GM21447 (cell line): ENCODE measurements around the gene LRRK2.
"Not testable (repeated sequence)": the region's sequence is repeated elsewhere in the genome, so short reads cannot be mapped to it uniquely, and the experiment has no call there.

Experiments
- ATAC-seq: cut with Tn5 transposase; IDR thresholded peaks from one replicate; pipeline ENCODE4 v1.9.1; 2021; ENCODE audit not compliant: unreplicated experiment

Gene LRRK2

GRCh38 chr12:40312982-40313576 is 88.3 kb downstream of the LRRK2 start:
- ATAC-seq: no peak

DNA sequence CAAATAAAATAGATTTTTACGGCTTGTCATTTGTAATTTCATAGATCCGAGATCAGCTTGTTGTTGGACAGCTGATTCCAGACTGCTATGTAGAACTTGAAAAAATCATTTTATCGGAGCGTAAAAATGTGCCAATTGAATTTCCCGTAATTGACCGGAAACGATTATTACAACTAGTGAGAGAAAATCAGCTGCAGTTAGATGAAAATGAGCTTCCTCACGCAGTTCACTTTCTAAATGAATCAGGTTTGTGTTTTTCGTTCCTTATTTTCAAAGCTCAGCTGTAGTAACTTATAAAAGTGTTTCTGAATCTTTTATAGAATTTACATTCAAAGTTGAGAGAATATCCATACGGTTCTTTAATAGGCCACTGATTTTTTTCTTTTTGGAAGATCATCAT is 89.1 kb downstream of the LRRK2 start:
- ATAC-seq: peak; percentile 85

DNA sequence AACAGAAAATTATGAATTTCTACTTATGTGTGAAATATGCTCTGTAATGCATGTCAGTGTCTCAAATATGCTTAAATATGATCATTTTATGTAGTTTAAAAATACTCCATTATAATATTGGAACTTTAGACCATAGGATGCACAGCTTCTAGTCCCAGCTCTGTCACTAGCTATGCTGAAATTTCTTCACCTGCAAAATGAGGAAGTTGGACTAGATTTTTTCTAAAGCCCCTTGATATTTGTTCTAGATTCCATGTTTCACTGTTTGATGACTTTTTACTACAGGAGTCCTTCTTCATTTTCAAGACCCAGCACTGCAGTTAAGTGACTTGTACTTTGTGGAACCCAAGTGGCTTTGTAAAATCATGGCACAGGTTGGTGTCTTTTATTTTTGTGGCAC is 90.1 kb downstream of the LRRK2 start:
- no peak for ATAC-seq

- no peak for ATAC-seq
These were observed 90.6 kb downstream of the LRRK2 start for GRCh38 chr12:40315375-40315774.

- no peak for ATAC-seq
These were observed 99.5 kb downstream of the LRRK2 start for GRCh38 chr12:40324261-40324660.

DNA sequence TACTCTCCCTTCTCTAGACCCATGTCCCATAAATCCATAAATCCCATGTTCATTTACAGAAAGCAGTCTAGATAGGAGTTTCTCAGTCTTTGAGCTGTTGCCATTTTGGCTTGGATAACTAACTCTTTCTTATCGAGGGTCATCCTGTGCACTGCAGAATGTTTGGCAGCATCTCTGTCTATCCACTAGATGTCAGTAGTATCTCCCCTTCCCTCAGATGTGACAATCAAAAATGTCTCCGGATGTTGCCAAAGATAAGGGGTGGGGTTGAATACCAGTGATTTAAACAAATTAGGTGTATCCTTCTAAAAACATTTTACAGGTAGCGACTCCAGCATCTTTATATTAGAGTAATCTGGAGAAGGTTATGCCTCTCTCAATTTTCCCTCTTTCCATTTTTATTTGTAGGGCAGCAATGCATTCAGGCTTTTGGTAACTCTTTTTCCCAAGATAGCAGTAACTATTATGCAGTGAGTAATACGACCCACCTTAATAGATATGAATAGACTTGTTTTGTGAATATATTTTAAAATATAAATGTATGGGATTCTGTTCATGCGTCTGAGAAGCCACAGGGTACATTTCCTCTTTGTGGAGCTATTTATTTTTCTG is 100.7 kb downstream of the LRRK2 start:
- ATAC-seq: peak; percentile 77

- ATAC-seq: no peak
These were observed 102.7 kb downstream of the LRRK2 start for GRCh38 chr12:40327535-40327934.

GRCh38 chr12:40330180-40330579 is 105.4 kb downstream of the LRRK2 start:
- no peak for ATAC-seq

DNA sequence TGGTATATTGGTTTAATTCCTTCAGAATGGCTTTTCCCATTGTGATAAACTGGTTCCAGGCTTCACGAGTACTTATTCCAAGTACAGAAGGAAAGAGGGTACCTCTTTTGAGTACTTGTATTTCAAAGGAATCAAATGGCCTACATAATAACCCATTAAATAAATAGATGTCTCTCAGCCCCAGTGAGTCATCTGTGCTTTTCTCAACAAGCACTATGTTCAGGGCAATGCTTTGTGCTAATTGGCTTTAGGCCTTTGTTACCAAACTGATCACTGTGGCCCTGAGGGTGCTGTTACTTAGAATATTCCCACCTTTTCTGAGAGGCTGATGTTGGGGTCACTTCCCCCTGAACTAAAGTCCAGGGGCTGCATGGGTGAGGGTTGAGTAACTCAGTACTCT is 107.1 kb downstream of the LRRK2 start:
- ATAC-seq: no peak

- no peak for ATAC-seq
These were observed 111.2 kb downstream of the LRRK2 start for GRCh38 chr12:40335991-40336390.

GRCh38 chr12:40336573-40337199 is 111.9 kb downstream of the LRRK2 start:
- ATAC-seq: peak; percentile 63

- no peak for ATAC-seq
These were observed 113.3 kb downstream of the LRRK2 start for GRCh38 chr12:40338071-40338470.

DNA sequence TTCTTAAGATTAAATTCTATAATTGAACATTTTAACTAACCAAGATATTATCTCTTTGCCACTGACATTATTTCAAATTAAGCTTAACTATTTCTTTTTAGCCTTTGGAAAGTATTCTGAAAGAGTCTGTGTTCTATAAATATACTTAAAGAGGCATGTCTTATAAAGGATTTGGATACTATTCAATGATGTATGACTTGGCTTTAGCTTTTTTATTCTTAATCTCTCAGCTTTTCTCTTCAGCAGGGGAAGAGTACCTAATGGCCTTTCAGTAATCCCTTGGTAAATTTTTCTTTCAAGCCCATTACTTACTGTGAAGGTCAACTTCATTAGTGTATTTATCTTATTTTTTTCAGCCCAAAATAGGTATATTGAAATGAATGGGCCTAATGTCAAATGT is 113.8 kb downstream of the LRRK2 start:
- ATAC-seq: no peak

- ATAC-seq: peak; percentile 93
These were observed 117.2 kb downstream of the LRRK2 start for GRCh38 chr12:40342010-40342409.

- ATAC-seq: no peak
These were observed 118.3 kb downstream of the LRRK2 start for GRCh38 chr12:40343124-40343523.

DNA sequence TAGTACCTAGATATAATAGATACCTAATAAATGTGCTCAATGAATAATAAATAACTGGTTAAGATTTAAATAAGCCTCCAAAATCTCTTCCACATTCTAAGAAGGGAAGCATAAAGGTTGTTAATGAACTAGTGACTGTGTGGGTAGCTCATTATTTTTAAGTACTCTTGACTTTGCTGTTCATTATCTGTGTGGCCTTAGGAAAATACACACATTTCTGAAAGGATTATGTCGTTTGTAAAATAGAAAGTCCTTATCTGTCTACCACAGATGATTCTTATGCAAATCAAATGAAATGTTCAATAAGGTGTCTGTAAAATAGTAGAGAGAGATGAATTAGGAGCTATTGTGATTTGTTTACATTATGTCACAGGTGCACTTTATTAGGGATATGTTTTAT is 119.5 kb downstream of the LRRK2 start:
- ATAC-seq: no peak

DNA sequence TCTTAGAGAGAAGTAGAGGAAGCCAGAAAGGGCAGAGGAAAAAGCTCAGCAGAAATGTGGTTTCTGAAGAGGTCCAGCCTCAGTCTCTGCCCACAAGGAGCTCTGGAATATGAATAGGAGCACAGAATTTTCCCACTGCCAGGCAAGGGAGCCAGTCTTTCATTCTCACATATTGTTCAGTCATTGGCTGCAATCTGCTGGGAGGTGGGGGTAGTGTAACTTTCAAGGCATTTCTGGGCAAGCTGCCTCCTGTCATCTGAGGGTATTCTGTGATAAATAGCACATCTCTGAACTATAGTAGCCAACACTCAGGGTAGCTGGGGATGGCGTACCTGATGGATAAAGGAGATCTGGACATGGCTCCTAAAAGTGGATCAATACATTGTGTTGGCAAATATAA is 127.2 kb downstream of the LRRK2 start:
- no peak for ATAC-seq

DNA sequence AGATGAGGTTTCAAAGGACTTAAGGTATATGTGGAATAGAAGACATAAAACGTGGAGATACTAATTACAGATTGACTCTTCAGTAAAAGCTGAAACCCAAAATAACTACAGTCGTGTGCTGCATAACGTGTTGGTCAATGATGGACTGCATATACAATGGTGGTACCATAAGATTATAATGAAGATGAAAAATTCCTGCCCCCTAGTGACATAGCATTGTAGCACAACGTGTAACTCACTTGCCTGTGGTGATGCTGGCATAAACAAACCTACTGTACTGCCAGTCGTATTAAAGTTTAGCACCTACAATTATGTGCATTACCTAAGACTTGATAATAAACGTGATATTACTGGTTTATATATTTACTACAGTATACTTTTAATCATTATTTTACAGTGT is 150.3 kb downstream of the LRRK2 start:
- no peak for ATAC-seq

DNA sequence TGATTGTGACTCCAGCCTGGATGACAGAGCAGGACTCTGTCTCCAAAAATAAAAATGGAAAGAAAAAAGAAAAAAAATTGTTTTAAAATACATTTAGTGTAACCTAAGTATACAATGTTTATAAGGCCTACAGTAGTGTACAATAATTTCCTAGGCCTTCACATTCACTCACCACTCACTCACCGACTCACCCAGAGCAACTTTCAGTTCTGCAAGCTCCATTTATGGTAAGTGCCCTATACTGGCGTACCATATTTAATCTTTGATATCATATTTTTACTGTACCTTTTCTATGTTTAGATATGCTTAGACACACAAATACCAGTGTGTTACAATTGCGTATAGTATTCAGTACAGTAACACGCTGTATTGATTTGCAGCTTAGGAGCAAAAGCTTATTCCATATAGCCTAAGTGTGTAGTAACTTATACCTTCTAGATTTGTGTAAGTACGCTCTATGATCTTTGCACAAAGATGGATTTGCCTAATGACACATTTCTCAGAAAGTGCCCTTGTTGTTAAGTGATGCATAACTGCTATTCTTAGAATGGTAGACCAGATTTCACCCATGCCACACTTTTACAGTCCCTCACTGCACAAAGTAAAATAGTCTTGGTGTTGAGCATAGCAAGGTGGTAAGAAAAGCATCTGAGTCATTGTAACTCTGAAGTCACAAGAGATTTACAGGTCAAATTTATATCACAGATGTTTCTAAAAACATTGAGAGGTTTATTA is 151.9 kb downstream of the LRRK2 start:
- ATAC-seq: peak; percentile 45

DNA sequence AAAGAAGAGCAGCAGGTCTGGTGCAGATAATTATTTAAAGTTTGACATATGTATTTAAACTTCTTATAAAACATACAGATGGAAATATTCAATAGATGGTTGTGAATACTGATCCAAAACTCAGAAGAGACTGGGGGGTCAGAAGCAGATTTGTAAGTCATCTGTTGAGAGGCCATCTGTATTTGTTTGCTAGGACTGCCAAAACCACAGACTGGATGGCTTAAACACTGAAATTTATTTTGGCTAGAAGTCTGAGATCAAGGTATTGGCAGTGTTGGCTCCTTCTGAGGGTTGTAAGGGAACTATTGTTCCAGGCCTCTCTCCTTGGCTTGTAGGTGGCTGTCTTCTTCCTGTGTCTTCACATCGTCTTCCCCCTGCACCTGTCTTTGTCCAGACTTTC is 153.9 kb downstream of the LRRK2 start:
- ATAC-seq: no peak

DNA sequence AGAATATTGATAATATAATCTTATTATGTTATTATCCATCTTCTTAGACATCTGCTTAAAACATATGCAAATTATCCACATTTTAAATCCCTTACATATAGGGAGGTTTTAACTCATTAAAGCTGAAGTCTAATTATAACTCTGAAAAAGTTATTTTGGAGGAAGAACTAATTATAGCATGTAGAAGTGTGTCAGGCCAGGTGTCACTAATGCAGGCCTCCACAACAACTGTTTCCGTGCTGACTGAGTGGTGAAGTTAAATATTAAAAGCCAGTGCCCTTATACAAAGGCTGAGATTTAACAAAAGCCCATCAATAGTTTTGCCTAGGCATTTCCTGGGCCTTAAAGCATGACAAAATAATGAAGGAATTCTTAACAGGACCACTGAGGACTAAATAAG is 157.4 kb downstream of the LRRK2 start:
- ATAC-seq: no peak

DNA sequence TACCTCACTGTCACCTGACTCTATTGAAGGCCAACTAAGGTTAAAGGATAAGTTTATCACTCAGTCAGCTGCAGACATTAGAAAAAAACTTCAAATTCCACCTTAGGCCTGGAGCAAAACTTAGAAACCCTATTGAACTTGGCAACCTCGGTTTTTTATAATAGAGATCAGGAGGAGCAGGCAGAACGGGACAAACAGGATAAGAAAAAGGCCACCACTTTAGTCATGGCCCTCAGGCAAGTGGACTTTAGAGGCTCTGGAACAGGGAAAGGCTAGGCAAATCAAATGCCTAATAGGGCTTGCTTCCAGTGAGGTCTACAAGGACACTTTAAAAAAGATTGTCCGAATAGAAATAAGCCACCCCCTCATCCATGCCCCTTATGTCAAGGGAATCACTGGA is 162.5 kb downstream of the LRRK2 start:
- not testable (repeated sequence) for ATAC-seq
